SK-N-SH (cell line): ENCODE results near the gene RBM47.

Experiments
- CTCF ChIP-seq: fragments of 200-600 bp; sonication (generic); IDR thresholded peaks from 2 replicates; pipeline ENCODE4 v1.6.1; 2017; ENCODE audit warnings: antibody characterized with exemption, mild to moderate bottlenecking, moderate library complexity
- EP300 ChIP-seq, 2 experiments: IDR thresholded peaks; 2 replicates each; pipeline versions ENCODE4 v1.4.0 to v1.6.1; 2012; ENCODE audit warnings: borderline replicate concordance in 1 of 2, low read depth in 1 of 2, low read length in 1 of 2
- MXI1 ChIP-seq: IDR thresholded peaks from 2 replicates; pipeline ENCODE4 v1.6.1; 2012; ENCODE audit warnings: mild to moderate bottlenecking, low read depth, low read length, improper control_type of control experiment
- TAF1 ChIP-seq: IDR thresholded peaks from 2 replicates; pipeline ENCODE4 v1.6.1; 2012; ENCODE audit warnings: low read depth, mild to moderate bottlenecking, low read length, moderate library complexity, borderline replicate concordance

- TF ChIP-seq TAF1: no peak
- TF ChIP-seq MXI1: no peak
- no peak for TF ChIP-seq EP300 (IDR thresholded peaks at IDR 0.05; ENCODE audit: borderline replicate concordance in 1 of 2, low read depth in 1 of 2, low read length in 1 of 2)
- no peak for TF ChIP-seq CTCF
Measured at GRCh38 chr4:40434126-40434687, 195.5 kb downstream of the RBM47 start.
